GM21381 (cell line): ENCODE data around the gene ZP1.

Source experiments
- ATAC-seq: cut with Tn5 transposase; IDR thresholded peaks from one replicate; pipeline ENCODE4 v1.9.1; 2021; ENCODE audit warnings: mild to moderate bottlenecking, moderate library complexity; ENCODE audit not compliant: unreplicated experiment

Gene ZP1

GRCh38 chr11:60857378-60858232 is 9.7 kb upstream of the ZP1 start:
- ATAC-seq = no peak

GRCh38 chr11:60858236-60858635 is 9.1 kb upstream of the ZP1 start:
- no peak for ATAC-seq

DNA sequence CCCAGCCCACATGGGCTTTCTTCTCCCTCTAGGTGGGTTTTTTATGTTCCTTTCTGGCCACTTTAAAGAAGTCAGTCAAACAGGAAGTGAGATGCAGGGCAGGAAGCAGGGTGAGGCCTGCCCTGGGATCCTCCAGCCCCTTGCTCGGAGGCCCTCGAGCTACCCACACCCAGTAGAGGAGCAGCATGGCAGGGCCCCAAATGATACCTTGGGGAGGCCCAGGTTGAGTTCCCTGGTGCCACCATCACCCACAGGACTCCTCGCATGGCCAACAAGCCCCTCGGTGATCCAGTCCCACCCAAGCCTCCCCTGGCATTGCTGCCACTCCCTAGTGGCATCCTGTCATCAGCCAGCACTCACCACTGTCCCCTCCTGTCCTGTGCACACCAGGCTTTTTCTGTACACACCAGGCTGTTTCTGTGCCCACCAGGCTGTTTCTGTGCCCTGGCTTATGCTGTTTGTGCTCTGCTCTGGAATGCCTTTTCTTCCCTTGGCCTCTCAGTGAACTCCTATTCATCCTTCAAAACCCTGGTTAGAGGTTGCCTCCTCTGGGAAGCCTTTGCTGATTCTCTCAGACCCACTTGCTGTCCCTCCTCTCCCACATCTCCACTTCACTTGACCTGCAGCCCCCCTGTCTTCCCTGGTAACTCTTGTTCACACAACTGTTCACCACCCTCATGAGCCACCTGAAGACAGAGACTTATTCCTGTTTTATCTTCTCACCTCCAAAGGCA is 8.4 kb upstream of the ZP1 start:
- no peak for ATAC-seq

DNA sequence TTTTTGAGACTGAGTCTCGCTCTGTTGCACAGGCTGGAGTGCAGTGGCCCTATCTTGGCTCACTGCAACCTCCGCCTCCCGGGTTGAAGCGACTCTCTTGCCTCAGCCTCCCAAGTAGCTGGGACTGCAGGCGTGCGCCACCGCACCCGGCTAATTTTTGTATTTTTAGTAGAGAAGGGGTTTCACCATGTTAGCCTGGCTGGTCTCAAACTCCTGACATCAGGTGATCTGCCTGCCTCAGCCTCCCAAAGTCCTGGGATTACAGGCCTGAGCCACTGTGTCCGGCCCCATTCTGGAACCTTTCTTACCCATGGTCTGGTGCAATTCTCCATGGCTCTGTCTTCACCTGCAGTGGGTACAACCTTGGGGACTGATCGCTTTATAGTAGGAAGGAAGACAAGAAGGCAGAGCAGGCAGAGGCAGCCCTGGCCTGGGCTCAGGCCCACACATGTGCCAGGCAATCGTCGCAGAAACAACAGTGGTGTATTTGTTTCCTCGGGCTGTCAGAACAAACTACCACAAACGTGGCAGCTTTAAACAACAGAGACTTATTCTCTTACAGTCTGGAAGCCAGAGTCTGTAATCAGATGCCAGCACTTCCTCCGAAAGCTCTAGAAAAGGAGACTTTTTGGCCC is 7.6 kb upstream of the ZP1 start:
- ATAC-seq = no peak

DNA sequence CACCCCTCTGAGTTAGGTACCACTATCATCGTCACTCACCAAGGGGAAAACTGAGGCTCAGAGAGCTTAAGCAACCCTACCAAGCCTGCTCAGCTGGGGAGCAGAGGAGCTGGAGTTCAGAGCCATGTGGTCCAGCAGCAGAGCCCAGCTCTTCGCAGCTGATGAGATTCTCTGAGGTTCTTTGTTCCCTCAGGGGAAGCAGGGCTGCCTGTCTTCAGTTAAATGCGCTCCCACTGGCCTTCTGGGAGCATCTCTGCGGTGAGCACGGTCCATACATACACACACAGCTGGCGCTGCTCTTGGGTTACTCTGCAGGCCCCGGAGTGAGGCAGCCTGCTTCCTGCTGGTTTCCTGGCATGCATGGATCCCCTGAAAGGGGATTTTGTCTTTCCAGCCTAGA is 6.4 kb upstream of the ZP1 start:
- no peak for ATAC-seq

- ATAC-seq = no peak
Measured at GRCh38 chr11:60862171-60862570, 5.2 kb upstream of the ZP1 start.

- ATAC-seq = no peak
Measured at GRCh38 chr11:60863550-60864521, 3.5 kb upstream of the ZP1 start.

DNA sequence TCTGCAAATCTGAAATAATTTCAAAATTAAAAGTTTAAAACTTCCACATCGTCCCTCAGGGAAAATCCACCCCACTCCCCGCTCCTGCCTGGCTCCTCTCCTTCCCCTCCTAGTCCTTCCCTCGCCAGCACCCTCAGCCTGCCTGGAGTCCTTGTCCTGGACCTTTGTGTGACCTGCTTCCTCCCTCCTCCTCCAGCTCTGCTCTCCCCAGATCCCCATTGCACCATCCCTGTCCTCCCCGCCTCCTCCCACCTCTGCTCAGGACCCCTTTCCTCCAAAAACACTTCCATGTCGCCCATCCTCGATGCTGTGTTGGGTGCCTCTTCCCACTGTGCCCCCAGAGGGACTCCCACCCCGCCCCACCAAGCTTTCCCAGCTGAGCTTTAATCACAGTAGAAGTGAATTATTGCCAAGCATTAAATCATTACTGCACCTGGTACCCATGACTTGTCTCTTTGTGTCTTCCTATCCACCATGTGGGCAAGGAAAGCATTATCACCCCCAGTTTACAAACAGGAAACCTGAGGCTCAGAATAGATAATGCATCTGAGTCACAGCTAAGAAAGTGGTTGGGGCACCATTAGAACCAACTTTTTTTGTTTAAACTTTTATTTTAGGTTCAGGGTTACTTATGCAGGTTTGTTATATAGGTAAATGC is 2.4 kb upstream of the ZP1 start:
- no peak for ATAC-seq

- no peak for ATAC-seq
Measured at GRCh38 chr11:60867871-60868681, 734 bp downstream of the ZP1 start.

DNA sequence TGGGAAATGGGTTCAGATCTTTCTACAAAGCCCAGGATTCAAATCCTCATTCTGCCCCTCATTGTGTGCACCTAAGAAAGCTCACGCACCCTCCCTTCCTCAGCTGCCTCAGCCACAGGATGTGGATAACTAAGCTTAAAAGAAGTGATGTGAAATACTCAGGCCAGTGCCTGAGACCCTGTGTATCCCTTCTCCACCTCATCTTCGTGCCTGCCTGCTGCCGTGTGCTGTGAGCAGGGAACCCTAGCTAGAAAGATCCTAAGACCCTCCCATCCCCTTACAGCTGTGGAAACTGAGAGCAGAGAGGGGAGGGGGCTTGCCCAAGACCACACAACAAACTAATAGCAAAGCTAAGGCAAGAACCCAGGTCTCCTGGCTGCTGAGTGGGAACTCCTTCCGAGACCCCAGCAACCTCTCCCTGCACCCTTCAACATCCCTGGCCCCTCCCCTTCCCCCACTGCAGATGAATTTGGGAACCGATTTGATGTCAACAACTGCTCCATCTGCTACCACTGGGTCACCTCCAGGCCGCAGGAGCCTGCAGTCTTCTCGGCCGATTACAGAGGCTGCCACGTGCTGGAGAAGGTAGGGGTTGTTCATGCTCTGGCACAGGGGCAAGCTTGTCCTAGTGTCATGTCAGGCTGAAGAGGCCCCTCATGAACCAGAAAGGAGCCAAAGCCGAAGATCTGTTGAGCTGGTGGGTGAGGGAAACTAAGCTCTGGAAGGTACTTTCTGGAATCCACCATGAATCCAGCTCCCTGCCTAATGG is 1.5 kb downstream of the ZP1 start:
- ATAC-seq = no peak

DNA sequence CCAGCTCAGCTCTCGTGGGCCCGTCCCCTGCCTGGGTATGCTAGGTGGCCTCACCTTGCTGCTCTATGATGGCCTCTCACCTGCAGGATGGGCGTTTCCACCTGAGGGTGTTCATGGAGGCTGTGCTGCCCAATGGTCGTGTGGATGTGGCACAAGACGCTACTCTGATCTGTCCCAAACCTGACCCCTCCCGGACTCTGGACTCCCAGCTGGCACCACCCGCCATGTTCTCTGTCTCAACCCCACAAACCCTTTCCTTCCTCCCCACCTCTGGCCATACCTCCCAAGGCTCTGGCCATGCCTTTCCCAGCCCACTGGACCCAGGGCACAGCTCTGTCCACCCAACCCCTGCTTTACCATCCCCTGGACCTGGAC is 2.1 kb downstream of the ZP1 start:
- ATAC-seq = no peak

GRCh38 chr11:60870276-60870675 is 2.9 kb downstream of the ZP1 start:
- ATAC-seq = no peak

- ATAC-seq = no peak
Measured at GRCh38 chr11:60870733-60871377, 3.5 kb downstream of the ZP1 start.

DNA sequence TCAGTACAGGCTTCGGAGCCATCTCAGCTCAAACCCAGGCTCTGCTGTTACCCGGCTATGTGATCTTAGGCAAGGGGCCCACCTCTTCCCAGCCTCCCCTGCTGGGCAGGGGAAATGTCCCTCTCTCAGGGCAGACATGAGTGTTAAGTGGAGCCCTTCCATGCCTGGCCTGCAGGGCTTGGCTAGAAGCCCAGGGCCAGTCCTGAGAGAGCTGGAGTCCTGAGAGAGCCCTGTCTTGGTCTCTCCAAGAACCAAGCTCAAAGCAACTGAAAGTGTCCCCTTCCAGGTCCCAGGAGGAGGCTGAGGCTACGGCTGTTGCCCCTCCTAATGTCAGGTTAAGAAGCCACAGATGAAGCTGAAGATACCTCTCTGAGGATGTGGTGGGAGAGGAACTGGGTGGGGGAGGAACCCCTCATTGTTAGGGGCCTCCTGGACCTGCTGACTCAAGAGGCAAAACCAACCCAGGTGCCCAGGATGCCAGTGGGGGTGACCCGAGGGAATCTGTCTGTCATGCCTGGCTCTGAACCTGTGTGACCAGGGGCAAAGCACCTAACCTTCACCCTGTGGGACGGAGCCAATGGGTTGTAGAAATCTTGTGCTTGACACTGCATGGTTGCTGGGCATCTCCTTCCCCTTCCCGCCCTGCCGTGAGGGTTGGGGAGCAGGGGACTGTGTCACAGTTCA is 4.2 kb downstream of the ZP1 start:
- ATAC-seq = no peak

- no peak for ATAC-seq
Measured at GRCh38 chr11:60872124-60872960, 5.0 kb downstream of the ZP1 start.

DNA sequence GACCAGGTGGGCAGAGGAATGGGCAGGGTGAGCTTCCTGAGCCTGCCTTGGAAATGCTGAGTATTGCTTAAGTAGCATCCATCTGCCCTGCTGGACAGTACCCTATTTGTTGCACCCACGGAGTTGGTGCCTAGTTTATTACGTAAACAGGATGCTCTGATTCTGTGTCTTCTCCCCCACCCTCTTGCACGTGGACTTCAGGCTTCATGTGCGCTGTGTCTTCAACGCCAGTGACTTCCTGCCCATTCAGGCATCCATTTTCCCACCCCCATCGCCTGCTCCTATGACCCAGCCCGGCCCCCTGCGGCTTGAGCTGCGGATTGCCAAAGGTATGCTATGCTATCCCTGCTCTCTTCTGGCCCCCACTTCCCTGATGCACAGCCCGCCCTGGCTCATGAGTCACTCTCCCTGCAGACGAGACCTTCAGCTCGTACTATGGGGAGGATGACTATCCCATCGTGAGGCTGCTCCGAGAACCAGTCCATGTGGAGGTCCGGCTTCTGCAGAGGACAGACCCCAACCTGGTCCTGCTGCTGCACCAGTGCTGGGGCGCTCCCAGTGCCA is 5.7 kb downstream of the ZP1 start:
- no peak for ATAC-seq
